GM19438 (cell line): Measurements from ENCODE around the gene APCS.

ENCODE experiments used
- ATAC-seq: cut with Tn5 transposase; IDR thresholded peaks from one replicate; pipeline ENCODE4 v1.9.1; 2021; ENCODE audit warnings: low read depth; ENCODE audit not compliant: unreplicated experiment

APCS gene

DNA sequence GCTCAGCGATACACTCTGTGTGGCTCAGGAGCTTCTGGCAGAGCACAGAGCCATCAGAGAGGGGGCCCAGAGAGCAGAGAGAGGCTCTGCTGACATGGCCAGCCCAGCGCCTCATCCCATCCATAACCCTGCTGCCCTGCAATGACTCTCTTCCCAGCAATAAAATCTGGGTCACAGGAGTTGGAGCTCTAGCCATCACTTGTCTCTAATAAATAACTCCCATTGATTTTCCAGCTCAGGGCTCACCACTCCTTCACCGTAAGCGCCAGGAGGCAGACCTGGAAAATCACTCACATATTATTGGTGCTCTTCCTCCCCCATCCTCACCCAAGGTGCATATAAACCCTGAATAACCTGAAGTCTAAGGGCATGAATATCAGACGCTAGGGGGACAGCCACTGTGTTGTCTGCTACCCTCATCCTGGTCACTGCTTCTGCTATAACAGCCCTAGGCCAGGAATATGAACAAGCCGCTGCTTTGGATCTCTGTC, at the start of gene APCS:
Gene APCS, plus strand, starts transcription at position 366 of the 491 bp plus-strand sequence. Its CDS starts 96 bp downstream, at position 462.
- no peak for ATAC-seq

DNA sequence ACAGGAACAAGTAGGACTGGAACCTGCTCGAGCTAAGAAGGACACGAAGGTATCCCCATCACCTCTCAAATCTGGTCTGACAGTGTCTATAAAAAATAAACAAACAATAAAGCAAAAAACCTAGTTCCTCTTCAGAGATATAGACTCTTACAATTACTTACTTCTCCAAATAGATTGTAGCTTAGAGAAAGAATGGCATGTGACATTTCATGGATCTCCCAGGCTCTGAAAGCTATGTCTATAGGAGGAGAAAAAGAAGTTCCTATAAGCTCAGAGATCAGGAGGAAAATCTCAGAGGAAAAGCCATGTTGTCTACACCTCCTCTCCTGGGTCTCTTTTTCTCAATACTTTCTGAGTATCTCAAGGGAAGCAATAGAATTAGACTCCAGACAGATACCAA, 39.5 kb upstream of the APCS start:
- ATAC-seq: no peak

GRCh38 chr1:159554261-159554660, 33.4 kb upstream of the APCS start:
- no peak for ATAC-seq

- no peak for ATAC-seq
These were observed 32.9 kb upstream of the APCS start for GRCh38 chr1:159554696-159555095.

- ATAC-seq: no peak
These were observed 30.7 kb upstream of the APCS start for GRCh38 chr1:159556931-159557369.

DNA sequence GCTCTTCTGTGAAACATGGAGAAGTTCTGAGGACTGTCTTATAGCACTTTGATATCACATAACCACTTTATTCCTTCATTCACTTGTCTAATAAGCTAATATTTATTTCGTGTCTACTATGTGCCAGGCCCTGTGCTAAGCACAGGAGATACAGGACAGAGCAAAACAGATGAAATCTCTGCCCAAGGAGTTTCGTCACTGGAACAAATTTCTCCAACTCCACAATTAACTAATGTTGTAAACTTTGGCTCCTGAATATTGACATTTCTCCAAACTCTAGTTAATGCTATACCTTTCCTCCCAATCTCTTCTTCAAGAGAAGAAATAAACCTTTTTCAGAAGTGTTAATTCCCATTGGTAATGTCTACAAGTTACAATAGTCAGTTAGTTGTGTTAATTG, 27.0 kb upstream of the APCS start:
- no peak for ATAC-seq

DNA sequence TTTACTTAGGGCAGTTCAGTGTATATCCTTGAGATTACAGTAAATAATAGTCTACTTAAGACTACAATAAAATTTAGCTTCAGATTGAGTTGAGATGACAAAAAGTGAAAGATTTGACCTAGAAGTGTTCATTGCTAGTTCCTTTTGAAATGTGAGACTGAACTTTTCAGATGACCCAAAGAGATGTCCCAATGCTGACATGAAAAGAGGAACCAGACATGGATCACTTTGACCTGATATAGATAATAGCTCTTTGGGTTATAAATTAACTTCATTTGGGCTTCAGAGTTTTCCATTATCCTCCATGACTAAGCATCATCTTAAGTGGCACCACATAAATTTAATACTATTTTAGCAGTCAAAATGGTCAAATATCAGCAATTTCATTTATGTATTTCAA, 26.1 kb upstream of the APCS start:
- no peak for ATAC-seq

GRCh38 chr1:159562680-159563079, 24.9 kb upstream of the APCS start:
- no peak for ATAC-seq

- no peak for ATAC-seq
These were observed 10.2 kb upstream of the APCS start for GRCh38 chr1:159577446-159577845.

- peak; percentile 63 for ATAC-seq
These were observed 7.3 kb upstream of the APCS start for GRCh38 chr1:159580340-159580739.

GRCh38 chr1:159581422-159581821, 6.2 kb upstream of the APCS start:
- no peak for ATAC-seq

- no peak for ATAC-seq
These were observed 3.1 kb upstream of the APCS start for GRCh38 chr1:159584536-159584935.

- ATAC-seq: no peak
These were observed 4.4 kb downstream of the APCS start for GRCh38 chr1:159591981-159592380.

- ATAC-seq: no peak
These were observed 7.2 kb downstream of the APCS start for GRCh38 chr1:159594625-159595405.

DNA sequence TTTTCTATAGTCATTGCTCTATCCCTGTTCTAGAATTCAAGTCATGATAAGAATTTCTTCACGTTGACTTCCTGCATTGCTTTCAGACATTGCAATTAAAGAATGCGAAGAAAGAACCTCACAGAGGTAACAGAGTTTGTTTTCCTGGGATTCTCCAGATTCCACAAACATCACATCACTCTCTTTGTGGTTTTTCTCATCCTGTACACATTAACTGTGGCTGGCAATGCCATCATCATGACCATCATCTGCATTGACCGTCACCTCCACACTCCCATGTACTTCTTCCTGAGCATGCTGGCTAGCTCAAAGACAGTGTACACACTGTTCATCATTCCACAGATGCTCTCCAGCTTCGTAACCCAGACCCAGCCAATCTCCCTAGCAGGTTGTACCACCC, 10.6 kb downstream of the APCS start:
- ATAC-seq: no peak

DNA sequence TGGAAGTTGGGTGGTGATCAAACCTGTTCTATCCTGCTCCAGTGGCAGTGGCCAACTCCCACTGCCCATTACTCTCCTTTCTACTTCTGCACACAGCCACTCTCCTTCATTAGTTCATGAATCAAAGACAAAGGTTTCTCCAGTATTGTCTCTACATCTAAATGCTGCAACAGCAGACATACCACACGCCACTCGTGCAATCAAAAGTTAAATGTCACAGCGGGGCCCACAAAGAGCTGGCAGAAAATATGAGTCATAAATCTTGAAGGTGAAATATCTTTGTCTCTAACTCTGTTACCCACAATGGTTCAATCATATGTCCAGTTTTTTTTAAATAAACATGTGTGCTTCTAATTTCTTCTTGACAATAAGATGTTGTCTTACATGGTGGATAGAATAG, 13.3 kb downstream of the APCS start:
- ATAC-seq: no peak

- no peak for ATAC-seq
These were observed 14.9 kb downstream of the APCS start for GRCh38 chr1:159602501-159602999.

GRCh38 chr1:159612211-159612885, 24.7 kb downstream of the APCS start:
- ATAC-seq: no peak

DNA sequence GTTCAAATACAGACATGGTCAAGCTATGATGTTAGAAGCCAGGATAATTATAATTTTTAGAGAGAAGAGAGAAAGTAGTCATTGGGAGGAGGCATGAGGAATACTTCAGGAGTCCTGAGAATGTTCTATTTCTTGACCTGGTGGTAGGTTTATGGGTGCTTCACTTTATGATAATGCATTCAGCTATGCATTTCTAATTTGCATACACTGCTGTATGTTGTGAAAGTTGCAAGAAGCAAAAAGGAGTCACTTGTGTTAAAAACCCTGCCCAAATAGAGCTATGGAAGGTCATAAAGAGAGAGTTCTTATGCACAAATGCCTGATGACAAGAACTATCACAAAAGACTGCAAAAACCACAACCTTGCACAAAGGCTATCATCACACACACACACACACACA, 45.3 kb downstream of the APCS start:
- no peak for ATAC-seq
